Ramos (cell line): ENCODE data around the gene HMCN1.

Experiments used
- in situ Hi-C: fragments of 300-500 bp; cut with MboI; formaldehyde crosslinking; loops from one replicate; pipeline ENCODE4 v1.14.3; 2022; ENCODE audit warnings: low sequenced_read_pairs; ENCODE audit not compliant: unreplicated experiment

HMCN1 gene

DNA sequence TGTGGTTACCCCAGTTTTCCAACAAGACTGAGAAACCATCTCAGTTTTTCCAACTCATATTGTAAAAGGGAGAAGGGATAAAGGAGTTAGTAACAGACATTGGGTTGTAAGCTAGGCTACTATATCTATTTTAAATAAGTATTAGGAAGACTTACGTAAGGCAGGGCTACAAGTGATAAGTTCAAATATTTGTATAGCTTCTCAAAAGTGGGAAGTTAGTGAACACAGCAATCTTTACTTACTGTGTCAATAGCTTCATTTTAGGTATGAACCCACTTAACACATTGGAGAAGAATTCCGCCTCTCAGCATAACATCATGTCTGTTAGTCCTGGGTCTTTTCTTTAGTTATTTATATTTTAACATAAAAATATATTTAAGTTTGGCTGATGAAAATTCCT is 320.7 kb downstream of the HMCN1 start:
- in situ Hi-C loops = no loop called here

DNA sequence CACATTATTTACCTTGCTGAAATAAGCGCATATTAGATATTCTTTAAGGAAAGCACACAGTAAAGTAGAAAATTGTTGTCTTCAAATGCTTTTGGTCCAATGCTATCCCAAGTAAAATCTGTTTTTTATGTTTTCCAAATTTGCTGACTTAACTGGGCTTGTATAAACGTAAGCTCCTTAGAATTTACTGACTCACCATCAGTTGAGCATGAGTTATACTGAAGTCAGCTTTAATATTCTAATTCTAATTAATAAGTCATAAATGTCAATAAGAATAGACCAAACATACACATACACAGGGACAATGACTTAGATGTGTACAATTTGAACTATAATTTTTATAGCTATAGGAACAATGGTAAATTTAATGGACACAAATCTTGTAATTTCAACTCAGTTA is 321.7 kb downstream of the HMCN1 start:
- in situ Hi-C loops = no loop called here

DNA sequence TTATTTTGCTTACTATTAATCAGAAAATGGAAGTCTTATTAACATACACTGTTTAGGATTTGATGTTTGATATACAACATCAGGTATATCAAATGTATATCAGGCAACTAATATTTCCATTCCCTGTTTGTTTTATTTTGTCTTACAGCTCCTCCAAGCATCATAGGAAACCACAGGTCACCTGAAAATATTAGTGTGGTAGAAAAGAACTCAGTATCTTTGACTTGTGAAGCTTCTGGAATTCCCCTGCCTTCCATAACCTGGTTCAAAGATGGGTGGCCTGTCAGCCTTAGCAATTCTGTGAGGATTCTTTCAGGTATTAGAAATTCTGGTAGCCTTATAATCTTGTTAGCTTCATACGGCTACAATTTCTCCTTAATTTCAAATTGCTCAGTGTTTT is 322.9 kb downstream of the HMCN1 start:
- in situ Hi-C loops = no loop called here

DNA sequence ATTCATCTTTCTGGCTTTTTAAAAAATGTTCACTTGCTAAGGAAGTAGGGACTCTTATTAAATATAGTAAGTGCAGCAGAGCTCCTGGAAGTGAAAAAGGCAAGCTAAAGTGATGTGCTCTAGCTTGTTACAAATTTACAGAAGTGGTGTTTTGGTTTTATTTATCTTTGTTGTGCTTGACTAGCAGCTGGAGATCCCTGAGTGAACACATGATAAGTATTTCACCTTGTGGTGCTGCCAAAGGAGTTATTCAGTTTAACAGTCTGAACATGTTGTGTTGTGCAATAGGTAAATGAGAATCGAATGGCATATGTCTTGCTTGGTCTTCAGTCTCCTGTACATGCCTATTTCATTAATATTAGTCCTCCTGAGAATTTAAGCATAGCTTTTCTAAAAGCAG is 325.1 kb downstream of the HMCN1 start:
- in situ Hi-C loops = no loop called here

DNA sequence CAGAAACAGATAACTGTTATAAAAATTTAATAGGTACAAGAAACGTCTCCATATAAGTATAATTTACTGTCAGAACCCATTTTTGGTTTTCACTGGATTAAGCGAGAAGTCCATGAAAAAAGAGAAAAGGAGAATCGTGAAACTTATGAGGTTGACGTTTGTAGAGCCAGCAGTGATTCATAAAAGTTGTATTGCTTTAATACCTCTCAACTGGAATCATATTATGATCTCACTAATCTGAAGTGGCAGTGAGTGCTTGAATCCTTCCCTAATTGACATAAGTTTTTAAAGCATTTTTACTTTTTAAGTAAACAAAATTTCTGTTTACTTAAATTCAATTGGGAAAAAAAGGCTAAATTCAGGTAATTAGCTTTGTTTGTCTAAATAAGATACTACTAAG is 325.6 kb downstream of the HMCN1 start:
- in situ Hi-C loops = no loop called here

DNA sequence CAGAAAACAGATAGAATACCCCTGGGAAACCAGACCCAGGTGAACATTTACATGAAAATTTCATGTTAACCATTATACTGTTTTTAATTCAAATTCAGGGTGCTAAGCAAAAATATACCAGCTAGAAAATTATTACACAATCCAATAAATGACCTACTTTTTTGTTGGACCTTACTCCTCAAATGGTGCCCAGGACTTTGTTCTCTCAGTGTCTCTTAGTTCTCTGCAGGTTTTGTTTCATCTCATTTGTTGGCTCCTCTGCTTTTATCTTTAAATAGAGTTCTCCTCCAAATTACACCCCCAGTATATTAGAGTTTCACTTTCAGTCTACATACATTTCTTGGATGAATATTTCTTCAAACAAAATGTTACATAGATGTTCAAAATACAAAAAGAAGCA is 326.0 kb downstream of the HMCN1 start:
- in situ Hi-C loops = no loop called here

DNA sequence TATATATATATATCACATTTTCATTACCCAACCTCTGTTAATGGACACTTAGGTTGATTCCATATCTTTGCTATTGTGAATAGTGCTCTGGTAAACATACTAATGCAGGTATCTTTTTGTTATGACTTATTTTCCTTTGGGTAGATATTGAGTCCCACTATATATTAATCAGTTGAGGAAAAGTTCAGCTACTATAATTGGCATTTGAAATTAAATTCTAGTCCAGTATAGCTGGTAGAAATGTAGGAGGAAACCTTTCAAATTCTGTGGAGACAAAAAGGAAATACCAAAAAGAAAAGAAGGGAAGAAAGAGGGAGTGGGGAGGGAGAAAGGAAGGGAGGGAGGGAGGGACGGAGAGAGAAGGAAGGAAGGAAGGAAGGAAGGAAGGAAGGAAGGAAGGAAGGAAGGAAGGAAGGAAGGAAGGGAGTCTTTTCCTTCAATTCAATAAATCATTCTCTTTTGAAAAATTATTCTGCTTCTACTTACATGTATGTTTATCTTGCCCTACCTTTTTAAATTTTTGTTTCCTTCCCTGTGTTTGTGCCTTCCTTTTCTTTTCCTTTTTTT is 329.0 kb downstream of the HMCN1 start:
- in situ Hi-C loops = no loop called here

DNA sequence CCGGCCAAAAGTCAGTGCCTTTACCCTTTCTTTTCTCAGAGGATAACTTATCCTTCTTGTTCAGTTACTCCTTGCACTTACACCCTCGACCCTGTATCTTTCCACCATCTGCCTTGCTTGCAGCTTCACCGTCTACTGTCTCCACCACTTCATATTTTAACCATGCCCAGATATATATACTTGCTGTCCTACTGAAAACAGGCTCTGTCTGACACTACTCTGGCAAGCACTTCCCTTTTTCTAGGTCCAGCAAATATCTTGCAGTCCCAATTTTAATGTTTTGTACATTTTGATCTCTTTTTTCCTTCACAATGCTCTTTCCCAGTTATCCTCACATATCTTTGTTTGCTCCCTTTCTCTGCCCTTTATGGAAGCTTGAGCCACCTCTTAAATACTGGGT is 332.2 kb downstream of the HMCN1 start:
- in situ Hi-C loops = no loop called here

DNA sequence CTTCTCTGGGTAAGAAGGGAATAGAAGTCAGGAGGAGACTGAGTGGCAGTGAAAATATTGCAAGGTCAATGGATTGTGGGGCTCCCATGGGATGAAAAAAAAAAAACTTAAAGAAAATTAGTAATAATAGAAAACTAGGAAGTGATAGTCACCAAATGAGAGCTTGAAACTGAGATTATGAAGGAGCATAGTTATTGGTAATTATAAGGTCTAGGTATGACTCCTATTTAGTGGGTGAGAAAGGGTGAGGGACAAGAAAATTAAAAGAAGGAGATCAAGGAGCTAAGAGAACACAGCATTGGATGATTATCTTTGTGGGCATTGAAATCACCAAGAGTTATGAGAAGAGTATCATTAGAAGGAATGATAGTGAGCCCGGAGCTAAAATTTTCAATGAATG is 339.5 kb downstream of the HMCN1 start:
- in situ Hi-C loops = no loop called here

DNA sequence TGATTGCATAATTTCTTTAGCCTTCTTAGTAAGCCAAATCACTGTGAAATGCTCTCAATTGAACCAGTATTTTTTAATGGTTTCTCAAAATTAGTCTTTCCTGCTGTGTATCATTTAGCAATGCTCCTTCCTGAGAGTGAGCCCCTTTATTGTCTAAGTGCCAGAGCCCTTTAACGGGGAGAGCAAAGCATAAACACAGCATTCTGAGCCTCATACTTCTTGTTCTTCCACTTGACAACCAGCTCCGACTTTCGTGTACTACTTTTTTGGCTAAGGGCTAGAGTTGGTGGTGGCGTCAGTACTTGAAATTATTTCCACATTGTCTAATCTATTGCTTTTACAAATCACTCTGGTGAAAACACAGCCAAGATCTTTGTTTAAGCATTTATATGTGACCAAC is 341.8 kb downstream of the HMCN1 start:
- in situ Hi-C loops = no loop called here

DNA sequence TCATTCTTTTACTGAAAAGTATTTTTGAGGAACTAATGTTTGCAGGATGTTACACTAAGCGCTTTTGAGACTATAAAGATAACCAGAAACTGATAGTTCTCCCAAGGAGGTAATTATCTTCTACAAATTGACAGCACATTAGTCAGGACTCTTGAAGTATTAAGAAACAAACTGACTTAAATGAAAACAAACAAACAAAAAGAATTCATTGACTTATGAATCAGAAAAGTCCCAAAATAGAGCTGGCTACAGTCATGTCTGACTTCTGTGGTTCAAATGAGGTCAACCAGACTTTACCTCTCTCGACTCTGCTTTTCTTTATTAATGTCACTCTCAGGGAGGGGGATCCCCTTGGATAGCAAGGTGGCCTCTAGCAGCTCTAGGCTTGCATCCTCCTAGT is 344.1 kb downstream of the HMCN1 start:
- in situ Hi-C loops = no loop called here

DNA sequence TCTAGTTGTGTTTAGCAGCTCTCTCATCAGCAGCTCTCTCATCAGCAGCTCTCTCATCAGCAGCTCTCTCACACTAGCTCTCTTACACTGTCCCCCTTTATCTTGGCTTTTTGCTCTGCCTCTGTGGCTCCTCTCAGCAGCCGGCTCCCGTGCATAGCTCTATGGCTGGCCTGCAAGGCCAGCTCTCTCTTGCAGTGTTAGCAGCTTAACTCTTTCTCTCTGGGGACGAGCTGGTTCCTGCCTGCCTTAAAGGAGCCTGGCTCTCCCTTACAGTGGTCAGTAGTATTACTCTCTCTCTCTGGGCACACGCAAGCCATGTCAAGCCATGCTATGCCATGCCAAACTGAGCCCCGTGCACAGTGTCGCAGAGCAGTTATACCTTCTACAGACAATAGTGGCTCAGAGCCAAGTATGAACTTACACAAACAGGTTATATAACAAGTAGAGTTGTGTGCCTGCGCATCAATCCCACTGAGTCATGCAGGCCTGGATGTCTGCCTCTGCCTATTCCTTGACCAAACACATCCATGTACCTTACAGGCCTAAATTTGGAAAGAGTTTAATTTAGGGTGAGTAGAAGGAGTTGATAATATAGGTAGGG is 345.0 kb downstream of the HMCN1 start:
- in situ Hi-C loops = no loop called here

DNA sequence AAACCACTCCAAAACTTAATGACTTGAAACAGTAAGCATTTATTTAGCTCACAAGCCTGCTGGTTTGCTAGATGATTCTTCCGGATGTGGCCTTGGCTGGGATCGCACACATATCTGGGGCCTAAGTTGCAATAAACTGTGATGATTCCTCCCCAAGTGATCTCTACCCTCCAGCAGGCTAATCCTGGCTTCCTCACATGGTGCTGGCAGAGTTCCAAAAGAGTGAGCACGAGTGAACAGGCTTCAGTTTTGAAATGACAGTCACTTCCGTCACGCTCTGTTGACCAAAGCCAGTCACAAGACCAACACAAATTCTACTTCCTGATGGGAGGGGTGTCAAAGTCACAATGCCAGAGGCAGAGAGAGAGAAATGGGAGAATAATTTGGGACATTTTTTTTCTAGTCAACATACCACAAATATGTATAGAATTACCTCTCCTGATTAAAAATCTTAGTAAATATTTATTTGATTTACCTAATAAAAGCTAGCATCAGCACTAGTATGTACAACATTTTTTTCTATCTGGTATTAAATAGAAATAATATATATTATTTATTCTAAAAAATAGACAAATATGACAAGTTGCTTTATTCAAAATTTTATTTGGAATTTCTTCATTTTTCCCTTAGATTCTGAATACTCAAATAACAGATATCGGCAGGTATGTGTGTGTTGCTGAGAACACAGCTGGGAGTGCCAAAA is 348.2 kb downstream of the HMCN1 start:
- in situ Hi-C loops = no loop called here

DNA sequence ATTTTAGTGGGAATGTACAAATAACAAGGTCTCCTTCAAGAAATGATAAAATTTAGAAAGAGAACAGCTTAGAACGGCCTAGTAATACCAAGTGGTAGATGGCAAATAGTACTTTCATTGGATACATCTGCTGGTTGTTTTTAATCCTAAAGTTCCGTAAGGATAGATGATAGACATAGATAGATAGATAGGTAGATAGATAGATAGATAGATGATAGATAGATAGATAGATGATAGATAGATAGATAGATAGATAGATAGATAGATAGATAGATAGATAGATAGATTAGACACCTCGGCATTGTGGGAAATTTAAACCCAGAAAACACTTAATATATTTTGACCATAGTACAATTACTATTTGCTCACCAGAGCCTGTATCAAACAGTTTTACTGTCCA is 352.4 kb downstream of the HMCN1 start:
- in situ Hi-C loops = no loop called here

DNA sequence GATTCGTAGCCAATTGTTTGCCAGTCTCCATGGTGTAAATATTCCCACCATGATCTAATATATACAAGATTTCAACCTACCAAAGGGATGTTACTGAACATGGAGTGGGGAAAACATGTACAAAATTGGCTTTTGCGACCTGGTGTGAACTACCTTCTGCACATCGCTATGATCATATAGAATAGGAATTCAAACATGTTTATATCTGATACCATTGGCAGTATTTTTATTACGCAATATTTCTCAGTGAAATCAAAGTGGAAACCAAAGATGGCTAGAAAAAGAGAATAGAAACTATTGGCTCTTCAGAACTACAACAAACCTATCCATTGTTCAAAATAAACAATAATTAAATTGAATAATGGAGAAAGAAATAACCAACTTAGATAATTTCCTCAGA is 355.7 kb downstream of the HMCN1 start:
- in situ Hi-C loops = no loop called here

DNA sequence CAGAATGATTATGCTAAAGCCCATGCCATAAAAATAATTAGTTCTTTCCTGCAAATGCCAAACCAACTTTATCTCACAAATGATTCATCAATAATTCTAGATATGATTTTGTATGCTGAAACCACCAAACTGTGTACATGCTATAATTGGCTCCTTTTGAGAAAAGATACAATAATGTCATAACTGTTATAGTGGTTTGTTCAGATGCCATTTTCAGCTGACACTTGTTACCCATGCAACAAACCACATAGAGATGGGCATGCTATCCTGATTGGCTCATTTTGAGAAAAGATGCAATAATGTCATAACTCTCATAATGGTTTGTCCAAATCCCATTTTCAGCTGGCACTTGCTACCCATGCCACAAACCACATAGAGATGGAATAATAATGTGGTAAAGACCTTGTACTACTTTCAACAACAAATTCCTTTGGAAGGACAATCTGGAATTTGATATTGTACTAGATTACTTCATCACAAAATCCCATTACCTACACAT is 357.1 kb downstream of the HMCN1 start:
- in situ Hi-C loops = no loop called here

DNA sequence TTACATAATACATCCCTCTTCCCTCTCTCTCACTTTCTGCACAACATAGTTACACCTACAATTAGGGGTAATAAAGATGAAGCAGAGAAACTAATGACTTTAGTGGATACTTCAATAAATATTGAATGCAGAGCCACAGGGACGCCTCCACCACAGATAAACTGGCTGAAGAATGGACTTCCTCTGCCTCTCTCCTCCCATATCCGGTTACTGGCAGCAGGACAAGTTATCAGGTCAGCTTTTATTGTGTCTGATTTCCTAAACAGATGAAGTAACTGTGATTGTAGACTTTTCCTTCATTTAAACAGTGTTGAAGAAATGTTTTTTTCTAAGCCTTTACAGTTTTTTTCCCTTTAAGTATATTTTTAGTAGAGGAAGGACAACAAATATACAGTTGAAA is 359.2 kb downstream of the HMCN1 start:
- in situ Hi-C loops = no loop called here

DNA sequence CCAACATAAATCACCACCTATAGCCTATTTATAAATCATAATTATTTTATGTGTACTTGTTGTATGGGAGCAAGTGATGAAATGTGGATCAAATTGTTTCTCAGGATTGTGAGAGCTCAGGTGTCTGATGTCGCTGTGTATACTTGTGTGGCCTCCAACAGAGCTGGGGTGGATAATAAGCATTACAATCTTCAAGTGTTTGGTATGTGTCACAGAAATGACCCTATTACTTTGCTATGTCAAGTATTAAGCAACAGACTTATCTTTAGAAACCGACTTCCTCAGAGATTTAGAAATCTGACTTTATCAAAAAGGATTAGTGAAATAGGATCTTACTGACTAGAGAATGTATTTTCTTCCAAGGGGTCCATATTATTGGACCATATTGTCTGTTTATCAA is 360.0 kb downstream of the HMCN1 start:
- in situ Hi-C loops = no loop called here

DNA sequence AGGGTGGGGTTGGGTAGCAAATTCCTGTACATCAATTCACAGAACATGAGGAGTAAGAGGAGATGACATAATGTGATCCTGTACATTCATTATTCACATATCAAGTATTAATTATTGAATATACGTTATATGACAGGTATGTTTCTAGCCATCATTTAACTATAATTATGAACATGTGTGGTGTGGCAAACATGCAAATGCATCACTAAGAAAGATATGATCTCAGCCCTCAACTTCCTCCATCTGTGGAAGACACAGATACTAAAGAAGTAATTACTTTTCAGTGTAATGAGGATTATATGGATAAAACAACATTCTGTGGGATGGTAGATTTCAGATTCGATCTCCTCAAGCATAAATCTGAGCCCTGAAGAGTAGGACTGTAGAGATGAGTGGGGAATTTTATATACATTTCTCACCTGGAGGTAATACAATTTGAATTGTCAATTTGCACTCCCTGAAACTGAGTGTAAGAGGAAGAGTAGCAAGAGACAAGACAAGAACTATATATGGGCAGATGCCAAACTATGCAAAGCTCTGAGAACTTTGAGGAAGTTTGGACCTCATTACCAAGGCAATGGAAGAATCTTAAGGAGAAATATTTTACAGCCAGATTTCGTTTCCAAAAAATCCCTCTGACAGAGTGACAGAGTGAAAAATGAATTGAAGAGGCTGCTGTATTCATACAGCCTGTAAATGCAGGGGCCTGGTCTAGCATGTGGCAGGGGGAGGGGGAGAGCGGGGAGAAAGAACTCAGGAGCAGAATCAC is 365.3 kb downstream of the HMCN1 start:
- in situ Hi-C loops = no loop called here

DNA sequence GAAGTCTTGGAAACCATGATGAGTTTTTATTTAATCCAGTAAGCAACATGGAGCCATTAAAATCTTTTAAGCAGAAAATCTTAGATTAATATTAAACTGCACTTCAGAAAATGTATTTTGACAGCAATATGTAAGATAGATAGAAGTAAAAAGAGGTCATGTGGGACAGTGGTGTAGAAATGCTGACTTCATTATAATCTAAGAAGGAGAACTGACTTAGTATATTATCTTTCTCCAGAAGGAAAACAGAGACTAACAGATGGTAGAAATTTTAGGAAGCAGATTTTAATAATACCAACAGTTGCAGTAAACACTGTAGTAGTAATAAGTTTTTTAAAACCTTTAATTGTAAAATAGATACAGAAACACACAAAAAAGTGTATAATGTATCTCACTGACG is 367.9 kb downstream of the HMCN1 start:
- in situ Hi-C loops = no loop called here

DNA sequence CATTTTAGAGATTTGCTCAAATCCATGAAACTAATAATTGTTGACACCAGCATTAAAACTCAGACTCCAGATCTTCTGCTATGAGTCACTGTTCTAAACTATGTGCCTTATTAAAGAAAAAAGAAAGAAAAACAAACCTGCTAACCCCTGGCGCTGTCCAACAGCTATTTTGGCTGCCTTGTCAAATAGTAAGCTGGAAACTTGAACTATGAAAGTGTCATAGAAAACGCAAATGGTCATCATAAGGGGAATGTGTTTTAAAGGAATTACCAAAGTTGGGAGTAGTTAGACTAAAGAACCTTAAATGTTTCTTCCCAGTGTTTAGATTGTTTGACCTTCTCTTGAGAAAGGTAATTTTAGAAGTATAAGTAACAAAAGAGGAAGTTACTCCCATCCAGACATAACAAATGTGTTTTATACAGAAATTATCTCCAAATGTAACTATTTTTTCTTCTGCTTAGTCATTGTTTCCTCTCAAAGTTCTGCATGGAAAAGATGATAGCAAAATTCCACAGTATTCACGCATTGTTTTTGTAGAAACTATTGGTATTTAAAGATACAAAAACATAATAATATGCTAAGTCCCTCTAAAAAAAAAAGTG is 368.5 kb downstream of the HMCN1 start:
- in situ Hi-C loops = no loop called here
